MCF 10A (cell line): ENCODE data around the gene NTMT1. TPM values are rescaled to one million over a fixed set of nuclear protein-coding genes. Genes with fewer than 3 reads are reported as not detected.

ENCODE experiments used
- BruUV-seq: library from RNA; stranded (reverse); fragments of 400-500 nt; replicated peaks from 2 replicates; lab custom pipeline; 2021; lab: Mats Ljungman, UMichigan
- CTCF ChIA-PET: fragments of 300-600 bp; sonication (Branson Sonifier 250); formaldehyde crosslinking; extraction: SDS; loops from one replicate; lab custom pipeline; 2021; ENCODE audit warnings: antibody characterized with exemption, inconsistent platforms; lab: Yijun Ruan, JAX
- POLR2A ChIA-PET: fragments of 300-600, 350-650 bp; sonication (Branson Sonifier 250); formaldehyde crosslinking; extraction: SDS; loops from one replicate; lab custom pipeline; 2020; ENCODE audit warnings: antibody characterized with exemption, inconsistent platforms; lab: Yijun Ruan, JAX
- DNase-seq: peaks from one replicate; pipeline ENCODE4 v3.0.0-alpha.2; 2018; ENCODE audit not compliant: unreplicated experiment
- H3K27ac Mint-ChIP-seq: one replicate; pipeline ENCODE4 v1.8.0; 2022; ENCODE audit warnings: mild to moderate bottlenecking, low read depth, mixed read lengths; ENCODE audit not compliant: unreplicated experiment
- H3K27me3 Mint-ChIP-seq: one replicate; pipeline ENCODE4 v1.8.0; 2022; ENCODE audit warnings: mixed read lengths; ENCODE audit not compliant: insufficient read depth, unreplicated experiment
- H3K36me3 Mint-ChIP-seq: one replicate; pipeline ENCODE4 v1.8.0; 2022; ENCODE audit warnings: mild to moderate bottlenecking, moderate library complexity, mixed read lengths; ENCODE audit not compliant: insufficient read depth, unreplicated experiment
- H3K4me1 Mint-ChIP-seq: one replicate; pipeline ENCODE4 v1.8.0; 2022; ENCODE audit warnings: mixed read lengths; ENCODE audit not compliant: insufficient read depth, unreplicated experiment
- H3K4me3 Mint-ChIP-seq: one replicate; pipeline ENCODE4 v1.8.0; 2022; ENCODE audit warnings: mild to moderate bottlenecking, moderate library complexity, mixed read lengths; ENCODE audit not compliant: unreplicated experiment
- H3K9me3 Mint-ChIP-seq: one replicate; pipeline ENCODE4 v1.8.0; 2022; ENCODE audit warnings: mixed read lengths; ENCODE audit not compliant: unreplicated experiment
- CTCF ChIP-seq: fragments of 200-600 bp; IDR thresholded peaks from one replicate; pipeline ENCODE4 v1.8.0; 2022; ENCODE audit warnings: antibody characterized with exemption, mild to moderate bottlenecking; ENCODE audit not compliant: unreplicated experiment
- intact Hi-C: fragments of 100-400 bp; cut with micrococcal nuclease; formaldehyde crosslinking; loops from 2 replicates; pipeline ENCODE4 v1.14.1; 2022
- total RNA-seq: library from RNA; stranded (reverse); gene quantifications from 2 replicates; pipeline ENCODE4 v1.2.3, GENCODE V29; 2022

The NTMT1 gene
- total RNA-seq, 1 experiment from 2014 or later: 49.2 TPM

- Mint-ChIP-seq H3K27me3 (no peaks in the 10 kb centered on the region), H3K4me1 (peaks cover 12% of the 10 kb centered on the region), H3K9me3 (peaks cover 10% of the 10 kb centered on the region), H3K4me3 (no peak overlapping the region), H3K27ac (no peak overlapping the region), H3K36me3 (no peaks in the 10 kb centered on the region)
- POLR2A ChIA-PET: interaction anchor here (0.8 to 2.1 kb wide), 4 partner anchors 72 to 191 kb away, joined by 3 to 5 read pairs (median 4); partner anchors contain the start of genes C9orf78 and USP20
- intact Hi-C loops: no loop called here
- TF ChIP-seq CTCF: no peak
- CTCF ChIA-PET: interaction anchor here (0.7 to 6.0 kb wide), 11 partner anchors 19 to 147 kb away, joined by 3 to 45 read pairs (median 4); no protein-coding TSS in a partner anchor
- no TSS peak for BruUV-seq
- DNase-seq: no peak
Observed at GRCh38 chr9:129643706-129644105, 17.7 kb downstream of the NTMT1 start.

GRCh38 chr9:129644365-129644764, 18.4 kb downstream of the NTMT1 start:
- Mint-ChIP-seq H3K4me3 (no peak overlapping the region), H3K27me3 (no peaks in the 10 kb centered on the region), H3K9me3 (peaks cover 10% of the 10 kb centered on the region), H3K36me3 (no peaks in the 10 kb centered on the region), H3K27ac (no peak overlapping the region), H3K4me1 (peaks cover 12% of the 10 kb centered on the region)
- POLR2A ChIA-PET: interaction anchor here (0.8 to 2.1 kb wide), 3 partner anchors 71 to 191 kb away, joined by 3 to 5 read pairs (median 4); partner anchors contain the start of genes C9orf78 and USP20
- TF ChIP-seq CTCF: no peak
- DNase-seq: no peak
- no TSS peak for BruUV-seq
- intact Hi-C loops: no loop called here
- CTCF ChIA-PET: interaction anchor here (0.9 to 6.0 kb wide), 7 partner anchors 20 to 146 kb away, joined by 3 to 45 read pairs (median 5); no protein-coding TSS in a partner anchor

- no peak overlapping the region for H3K4me3 Mint-ChIP-seq
- no TSS peak for BruUV-seq
- TF ChIP-seq CTCF: no peak
- no peak overlapping the region for H3K27ac Mint-ChIP-seq
- DNase-seq: no peak
- CTCF ChIA-PET: interaction anchor here (0.7 to 6.0 kb wide), 5 partner anchors 43 to 1232 kb away, joined by 3 to 45 read pairs (median 6); no protein-coding TSS in a partner anchor
- H3K9me3 Mint-ChIP-seq: peaks cover 10% of the 10 kb centered on the region
- intact Hi-C loops: no loop called here
- H3K36me3 Mint-ChIP-seq: no peaks in the 10 kb centered on the region
- peaks cover 12% of the 10 kb centered on the region for H3K4me1 Mint-ChIP-seq
- POLR2A ChIA-PET: interaction anchor here (1.2 kb wide), 1 partner anchor 157 kb away, joined by 3 read pairs; no protein-coding TSS in a partner anchor
- H3K27me3 Mint-ChIP-seq: no peaks in the 10 kb centered on the region
Observed at GRCh38 chr9:129644902-129645301, 18.9 kb downstream of the NTMT1 start.

GRCh38 chr9:129646252-129646651, 20.3 kb downstream of the NTMT1 start:
- Mint-ChIP-seq H3K27ac (no peak overlapping the region), H3K4me1 (peaks cover 15% of the 10 kb centered on the region), H3K9me3 (peaks cover 10% of the 10 kb centered on the region), H3K27me3 (no peaks in the 10 kb centered on the region), H3K36me3 (no peaks in the 10 kb centered on the region), H3K4me3 (no peak overlapping the region)
- BruUV-seq: no TSS peak
- ChIA-PET CTCF (interaction anchor here (0.5 to 1.8 kb wide), 5 partner anchors 65 to 144 kb away, joined by 3 to 6 read pairs (median 4); no protein-coding TSS in a partner anchor), POLR2A (interaction anchor here (1.2 kb wide), 2 partner anchors 104 to 156 kb away, joined by 3 read pairs; no protein-coding TSS in a partner anchor)
- intact Hi-C loops: no loop called here
- no peak for DNase-seq
- no peak for TF ChIP-seq CTCF
